HUDEP-2 (cell line): ENCODE data around the gene UCK1.

ENCODE experiments used
- DNase-seq, 76 experiments: peaks; one replicate each; lab custom pipeline; 2025; ENCODE audit not compliant: unreplicated experiment in 76 of 76; lab: John Stamatoyannopoulos, UW

UCK1 gene

GRCh38 chr9:131530920-131531832 is at the start of gene UCK1:
UCK1 (minus strand) TSS chr9:131531263; CDS start chr9:131531174, 89 bp downstream.
- peak in 65 of 76 experiments; percentile 1 to 75 (median 53) for DNase-seq

- no peak for DNase-seq
These were observed 49.3 kb upstream of the UCK1 start for GRCh38 chr9:131580358-131580757.

GRCh38 chr9:131579789-131580211 is 48.7 kb upstream of the UCK1 start:
- no peak for DNase-seq

DNA sequence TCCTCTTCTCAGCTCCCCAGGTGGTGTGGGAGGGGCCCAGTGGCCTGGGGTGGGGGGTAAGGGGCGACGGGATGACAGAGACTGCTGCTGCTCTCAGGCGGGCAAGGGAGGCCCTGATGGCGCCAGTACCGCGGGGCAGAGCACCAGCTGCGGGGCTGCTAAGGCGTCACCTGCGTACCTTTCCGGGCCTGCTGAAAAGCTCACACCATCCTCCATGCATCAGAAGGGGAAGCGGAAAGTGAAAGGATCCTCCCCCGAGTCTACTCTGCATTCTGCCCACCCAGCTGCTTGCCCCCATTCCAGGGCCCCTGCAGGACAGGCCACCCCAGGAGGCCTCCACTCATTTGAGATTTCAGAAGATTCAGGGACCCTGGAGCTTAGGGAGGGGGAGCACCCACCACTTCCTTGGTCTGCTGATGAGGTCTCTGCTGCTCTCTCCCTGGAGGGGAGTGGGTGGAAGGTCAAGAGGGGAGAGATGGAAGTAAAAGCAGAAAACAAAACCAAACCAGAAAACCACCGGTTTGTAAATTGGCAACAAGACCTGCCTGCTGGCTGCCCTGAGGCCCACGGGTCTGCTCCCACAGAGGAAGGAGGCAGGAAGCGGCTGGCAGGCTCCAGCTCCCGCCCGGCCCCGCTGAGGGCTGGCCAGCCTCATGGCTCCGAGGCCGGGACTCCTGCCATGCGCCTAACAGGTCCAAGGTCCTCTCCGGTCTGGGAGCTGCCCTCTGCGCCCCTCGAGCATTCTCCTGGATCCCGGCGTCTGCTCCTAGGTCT is 47.9 kb upstream of the UCK1 start:
- DNase-seq = no peak

DNA sequence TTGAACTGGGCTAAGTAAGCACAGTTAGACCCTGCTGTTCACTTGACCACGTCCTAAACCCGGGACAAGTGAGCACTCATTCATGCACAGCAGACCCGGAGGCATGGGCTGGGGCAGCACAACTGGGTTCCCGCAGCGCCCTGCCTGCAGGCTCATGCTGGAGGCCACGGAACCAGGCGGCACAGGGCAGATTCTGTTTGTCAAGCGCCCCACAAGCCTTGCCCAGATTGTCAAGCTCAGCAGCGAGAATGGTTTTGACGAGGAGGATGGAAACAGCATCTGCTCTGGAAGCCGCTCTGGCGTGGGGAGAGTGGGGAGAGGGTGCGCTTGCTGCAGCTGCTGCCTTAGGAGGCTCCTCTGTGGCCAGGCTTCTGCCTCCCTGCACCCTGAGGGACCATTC is 47.0 kb upstream of the UCK1 start:
- no peak for DNase-seq

GRCh38 chr9:131577005-131578000 is 46.2 kb upstream of the UCK1 start:
- no peak for DNase-seq

- DNase-seq = no peak
These were observed 45.1 kb upstream of the UCK1 start for GRCh38 chr9:131575946-131576853.

DNA sequence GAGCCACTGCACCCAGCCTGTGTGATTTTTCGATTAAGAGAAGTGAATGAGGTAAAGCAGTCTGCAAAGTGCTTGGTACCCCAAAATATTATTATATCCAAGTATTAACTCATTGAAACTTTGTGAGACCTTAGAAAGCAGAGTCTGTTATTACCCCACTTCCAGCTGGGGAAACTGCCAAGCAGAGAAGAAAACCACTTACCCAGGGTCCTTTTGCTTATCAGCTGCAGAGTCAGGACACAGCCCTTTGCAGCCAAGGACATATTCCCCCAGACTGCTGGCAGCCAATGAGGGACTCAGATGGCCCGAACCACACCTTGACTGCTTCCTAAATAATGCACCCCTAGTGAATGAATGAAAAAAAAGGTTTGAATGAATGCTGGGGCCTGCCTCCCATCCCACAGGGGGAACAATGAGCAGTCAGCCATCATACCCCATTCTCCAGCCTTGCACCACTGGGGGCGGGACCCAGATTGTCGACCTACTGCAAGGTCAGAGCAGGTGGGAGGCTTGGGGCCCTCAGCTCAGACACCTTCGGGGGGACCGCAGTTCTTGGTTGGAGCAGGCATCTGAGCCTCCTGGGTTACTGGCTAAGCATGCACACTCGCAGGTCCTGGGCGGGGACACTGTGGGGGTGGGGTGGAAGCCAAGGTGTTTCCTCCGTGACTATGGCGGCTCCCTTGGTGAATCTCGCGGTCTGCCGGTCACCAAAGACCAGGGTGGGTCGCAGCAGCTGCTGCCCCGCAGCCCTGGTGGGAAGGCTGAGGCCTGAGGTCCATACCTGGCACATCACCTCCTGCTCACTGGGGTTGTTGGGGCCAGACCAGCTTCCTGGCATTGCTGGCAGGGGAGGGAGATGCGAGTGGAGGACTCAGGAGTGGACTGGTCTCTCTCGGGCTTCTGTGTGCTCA is 43.9 kb upstream of the UCK1 start:
- DNase-seq = peak in 10 of 76 experiments; percentile 7 to 24 (median 20)

- DNase-seq = no peak
These were observed 36.8 kb upstream of the UCK1 start for GRCh38 chr9:131567910-131568309.

- DNase-seq = no peak
These were observed 35.1 kb upstream of the UCK1 start for GRCh38 chr9:131566158-131566557.

GRCh38 chr9:131565369-131565768 is 34.3 kb upstream of the UCK1 start:
- DNase-seq = no peak

DNA sequence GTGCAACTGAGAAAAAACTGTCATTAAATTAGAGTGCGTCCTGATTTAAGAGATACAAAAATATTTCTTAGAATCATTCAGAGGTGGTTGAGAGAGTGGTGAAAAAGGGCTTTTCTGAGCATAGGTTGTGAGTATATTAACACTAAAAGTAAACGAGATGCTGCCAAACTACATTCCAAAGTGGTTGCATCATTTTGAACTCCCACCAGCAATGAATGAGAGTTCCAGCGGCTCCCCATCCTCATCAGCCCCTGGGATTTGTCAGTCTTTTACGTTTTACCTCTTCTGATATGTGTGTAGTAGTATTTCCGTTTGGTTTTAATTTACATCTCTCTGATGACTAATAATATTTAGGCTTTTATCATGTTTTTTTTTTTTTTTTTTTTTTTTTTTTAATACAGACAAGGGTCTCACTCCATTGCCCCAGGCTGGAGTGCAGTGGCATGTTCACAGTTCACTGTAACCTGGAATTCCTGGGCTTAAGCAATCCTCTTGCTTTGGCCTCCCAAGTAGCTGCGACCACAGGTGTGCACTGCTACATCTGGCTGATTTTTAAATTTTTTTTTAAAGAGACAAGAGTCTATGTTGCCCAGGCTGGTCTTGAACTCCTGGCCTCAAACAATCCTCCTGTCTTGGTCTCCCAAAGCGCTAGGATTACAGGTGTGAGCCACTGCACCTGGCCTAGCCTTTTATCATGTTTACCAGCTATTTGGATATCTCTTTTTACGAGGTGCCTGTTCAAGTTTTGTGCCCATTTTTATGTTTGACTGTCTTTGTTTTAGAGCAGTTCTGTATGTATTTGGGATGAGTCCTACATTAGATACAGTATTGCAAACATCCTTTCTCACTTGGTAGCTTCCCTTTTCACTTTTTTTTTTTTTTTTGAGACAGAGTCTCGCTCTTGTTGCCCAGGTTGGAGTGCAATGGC is 31.2 kb upstream of the UCK1 start:
- no peak for DNase-seq

DNA sequence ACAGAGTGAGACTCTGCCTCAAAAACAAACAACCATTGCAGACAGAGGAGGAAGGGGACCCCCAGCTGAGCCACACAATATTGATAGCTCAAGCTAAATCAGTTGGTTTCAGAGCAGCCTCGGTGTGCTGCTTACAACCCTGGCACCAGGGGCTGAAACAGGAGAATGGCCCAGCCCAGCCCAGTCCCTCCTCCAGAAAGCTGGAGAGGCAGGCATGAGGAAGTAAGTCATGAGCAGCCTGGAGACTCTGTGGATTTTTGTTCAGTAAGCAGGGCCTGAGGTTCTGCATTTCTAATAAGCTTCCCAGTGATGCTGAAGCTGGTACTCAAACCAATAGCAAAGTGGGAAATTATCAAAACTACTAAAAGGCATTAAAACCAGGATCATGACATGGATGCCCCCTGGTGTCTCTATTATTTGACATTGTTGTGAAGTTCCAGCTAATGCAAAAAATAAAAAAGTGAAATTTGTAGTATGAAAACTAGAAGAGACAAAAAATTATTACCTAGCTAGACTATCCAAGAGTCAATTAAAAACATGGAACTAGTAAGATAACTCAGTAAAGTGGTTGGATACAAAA is 28.4 kb upstream of the UCK1 start:
- DNase-seq = peak in 2 of 76 experiments; percentile 7 to 11

- peak in 1 of 76 experiments; percentile 9 for DNase-seq
These were observed 26.9 kb upstream of the UCK1 start for GRCh38 chr9:131557855-131558548.

DNA sequence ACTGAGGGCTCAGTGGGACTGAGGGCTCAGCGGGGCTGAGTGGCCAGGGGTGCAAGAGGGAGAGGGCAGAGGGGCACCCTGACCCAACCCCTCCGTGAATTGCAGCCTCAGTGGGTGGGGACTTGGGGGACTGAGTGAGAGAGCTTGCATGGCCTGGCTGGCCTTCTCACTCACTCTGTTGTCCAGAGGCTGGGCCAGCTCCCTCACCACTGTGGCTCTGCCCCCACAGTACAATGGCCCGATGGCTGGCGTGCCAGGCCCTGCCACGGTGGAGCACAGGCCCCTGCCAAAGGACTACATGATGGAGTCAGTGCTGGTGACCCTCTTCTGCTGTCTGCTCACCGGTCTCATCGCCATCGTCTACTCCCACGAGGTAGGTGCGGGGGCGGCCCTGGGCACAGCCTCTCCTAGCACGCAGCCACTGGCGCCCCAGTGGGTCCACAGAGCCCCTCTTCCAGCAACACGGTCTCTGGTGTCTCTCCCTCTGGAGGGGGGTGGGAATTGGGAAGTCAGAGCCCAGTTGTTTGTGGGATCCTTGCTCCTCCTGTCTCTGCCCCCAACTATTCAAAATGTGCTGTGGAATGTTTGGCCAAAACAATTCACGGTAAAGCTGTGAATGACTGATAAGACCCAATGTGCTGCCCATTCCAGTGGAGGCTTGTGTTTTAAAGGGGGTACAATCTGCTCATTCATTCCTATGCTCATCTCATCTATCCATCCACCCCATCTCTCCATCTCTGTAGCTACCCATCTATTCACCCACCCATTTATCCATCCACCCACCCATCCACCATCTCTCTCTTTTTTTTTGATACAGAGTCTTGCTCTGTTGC is 25.0 kb upstream of the UCK1 start:
- DNase-seq = peak in 1 of 76 experiments; percentile 21
